Loucy (cell line): ENCODE results near the gene KRT3.

Experiments used
- H2AFZ ChIP-seq: fragments of 200-600 bp; sonication (generic); 2 replicates; pipeline ENCODE4 v1.6.0; 2016; ENCODE audit warnings: antibody characterized with exemption, mild to moderate bottlenecking, low read length, moderate library complexity
- H3F3A ChIP-seq: fragments of 200-600 bp; 2 replicates; pipeline ENCODE4 v1.6.0; 2016; ENCODE audit warnings: antibody characterized with exemption, low read depth, mild to moderate bottlenecking
- H3K27me3 ChIP-seq: fragments of 200-600 bp; sonication (generic); 2 replicates; pipeline ENCODE4 v1.6.1; 2014; ENCODE audit warnings: low read length, mild to moderate bottlenecking; ENCODE audit not compliant: insufficient read depth, poor library complexity, severe bottlenecking
- H3K36me3 ChIP-seq: fragments of 200-600 bp; sonication (generic); 2 replicates; pipeline ENCODE4 v1.6.1; 2016; ENCODE audit warnings: low read length; ENCODE audit not compliant: insufficient read depth
- H3K4me1 ChIP-seq: fragments of 200-600 bp; sonication (generic); 2 replicates; pipeline ENCODE4 v1.5.1; 2014; ENCODE audit warnings: low read length, mild to moderate bottlenecking; ENCODE audit not compliant: insufficient read depth, poor library complexity, severe bottlenecking
- H3K4me2 ChIP-seq: fragments of 200-600 bp; sonication (generic); 2 replicates; pipeline ENCODE4 v1.6.0; 2014; ENCODE audit warnings: antibody characterized with exemption, low read length, low read depth, mild to moderate bottlenecking; ENCODE audit not compliant: poor library complexity, severe bottlenecking
- H3K4me3 ChIP-seq: fragments of 200-600 bp; sonication (generic); 2 replicates; pipeline ENCODE4 v1.5.1; 2014; ENCODE audit warnings: low read length, mild to moderate bottlenecking, mixed read lengths; ENCODE audit not compliant: poor library complexity, severe bottlenecking
- H3K79me2 ChIP-seq: fragments of 200-600 bp; sonication (generic); 2 replicates; pipeline ENCODE4 v1.6.1; 2014; ENCODE audit warnings: low read length; ENCODE audit not compliant: insufficient read depth
- H3K9ac ChIP-seq: fragments of 200-600 bp; sonication (generic); 2 replicates; pipeline ENCODE4 v1.6.0; 2014; ENCODE audit warnings: mild to moderate bottlenecking, low read depth, low read length, moderate library complexity; ENCODE audit not compliant: poor library complexity, severe bottlenecking
- H3K9me2 ChIP-seq: fragments of 200-600 bp; sonication (generic); replicated peaks from 2 replicates; pipeline ENCODE4 v1.6.1; 2016; ENCODE audit warnings: low read depth, low read length, mixed read lengths
- H3K9me3 ChIP-seq: fragments of 200-600 bp; sonication (generic); 2 replicates; pipeline ENCODE4 v1.6.1; 2014; ENCODE audit warnings: mild to moderate bottlenecking, antibody characterized with exemption, low read length, low read depth; ENCODE audit not compliant: insufficient read depth
- H4K20me1 ChIP-seq: fragments of 200-600 bp; sonication (generic); 2 replicates; pipeline ENCODE4 v1.6.0; 2014; ENCODE audit warnings: antibody characterized with exemption, low read length, mild to moderate bottlenecking; ENCODE audit not compliant: insufficient read depth, poor library complexity, severe bottlenecking
- EZH2phosphoT487 ChIP-seq: fragments of 200-600 bp; IDR thresholded peaks from 2 replicates; pipeline ENCODE4 v1.6.1; 2018; ENCODE audit warnings: antibody characterized with exemption, mild to moderate bottlenecking, moderate library complexity, borderline replicate concordance
- TF ChIP-seq, protein P1 (sequence below): fragments of 200-600 bp; sonication (generic); conservative IDR thresholded peaks from 2 replicates; pipeline ENCODE4 v1.5.1; 2014; ENCODE audit warnings: mild to moderate bottlenecking, antibody characterized with exemption, low read length

The KRT3 gene

DNA sequence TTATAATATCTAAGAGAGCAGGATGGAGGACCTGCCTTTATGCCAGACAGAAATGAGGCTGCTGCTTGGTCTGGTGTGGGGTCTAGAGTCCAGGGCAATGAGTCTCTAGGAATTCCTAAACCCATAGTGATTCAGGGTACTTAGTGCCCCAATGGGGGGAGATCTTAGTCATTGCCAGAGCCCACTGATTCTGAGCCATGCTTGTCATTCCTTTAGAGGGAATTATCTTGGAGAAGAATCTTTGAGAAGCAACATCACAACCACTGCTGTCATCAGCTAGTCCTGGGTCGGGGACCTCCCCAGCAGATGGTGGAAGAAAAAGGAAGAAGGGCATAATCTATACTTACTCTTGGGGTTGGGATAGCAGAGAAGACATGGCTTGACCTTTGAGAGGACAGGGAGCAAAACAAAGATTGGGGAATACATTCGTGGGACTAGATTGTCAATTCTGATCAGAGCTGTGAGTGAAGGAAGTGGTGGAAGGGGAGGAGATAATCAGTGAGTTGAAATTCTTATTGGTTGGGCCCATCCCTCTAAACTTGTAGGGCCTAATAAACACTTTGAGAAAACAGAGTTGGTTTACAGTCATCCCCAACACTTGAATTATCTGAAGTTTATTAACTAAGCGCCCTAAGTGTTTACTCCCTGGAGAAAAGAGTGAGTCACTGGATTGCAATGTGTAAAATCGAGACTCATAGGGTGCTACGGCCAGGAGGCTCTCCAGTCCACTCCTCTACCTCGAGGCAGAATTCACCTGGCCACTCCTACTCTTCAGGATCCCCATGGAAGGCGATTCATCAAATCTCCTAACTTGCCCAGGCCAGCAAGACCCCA lies 3.0 kb upstream of the KRT3 start:
- TF ChIP-seq EZH2phosphoT487 = no peak
- TF ChIP-seq, protein P1, sequence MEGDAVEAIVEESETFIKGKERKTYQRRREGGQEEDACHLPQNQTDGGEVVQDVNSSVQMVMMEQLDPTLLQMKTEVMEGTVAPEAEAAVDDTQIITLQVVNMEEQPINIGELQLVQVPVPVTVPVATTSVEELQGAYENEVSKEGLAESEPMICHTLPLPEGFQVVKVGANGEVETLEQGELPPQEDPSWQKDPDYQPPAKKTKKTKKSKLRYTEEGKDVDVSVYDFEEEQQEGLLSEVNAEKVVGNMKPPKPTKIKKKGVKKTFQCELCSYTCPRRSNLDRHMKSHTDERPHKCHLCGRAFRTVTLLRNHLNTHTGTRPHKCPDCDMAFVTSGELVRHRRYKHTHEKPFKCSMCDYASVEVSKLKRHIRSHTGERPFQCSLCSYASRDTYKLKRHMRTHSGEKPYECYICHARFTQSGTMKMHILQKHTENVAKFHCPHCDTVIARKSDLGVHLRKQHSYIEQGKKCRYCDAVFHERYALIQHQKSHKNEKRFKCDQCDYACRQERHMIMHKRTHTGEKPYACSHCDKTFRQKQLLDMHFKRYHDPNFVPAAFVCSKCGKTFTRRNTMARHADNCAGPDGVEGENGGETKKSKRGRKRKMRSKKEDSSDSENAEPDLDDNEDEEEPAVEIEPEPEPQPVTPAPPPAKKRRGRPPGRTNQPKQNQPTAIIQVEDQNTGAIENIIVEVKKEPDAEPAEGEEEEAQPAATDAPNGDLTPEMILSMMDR = no peak
- Histone ChIP-seq H3K4me3 (no peak overlapping the region), H3K36me3 (no peaks in the 10 kb centered on the region), H3K9ac (no peak overlapping the region), H3K4me2 (no peak overlapping the region), H4K20me1 (no peaks in the 10 kb centered on the region), H3K27me3 (no peaks in the 10 kb centered on the region), H3K4me1 (no peaks in the 10 kb centered on the region), H3K9me3 (no peaks in the 10 kb centered on the region), H3K9me2 (no peaks in the 10 kb centered on the region), H3F3A (no peaks in the 10 kb centered on the region), H2AFZ (no peak overlapping the region), H3K79me2 (no peaks in the 10 kb centered on the region)

DNA sequence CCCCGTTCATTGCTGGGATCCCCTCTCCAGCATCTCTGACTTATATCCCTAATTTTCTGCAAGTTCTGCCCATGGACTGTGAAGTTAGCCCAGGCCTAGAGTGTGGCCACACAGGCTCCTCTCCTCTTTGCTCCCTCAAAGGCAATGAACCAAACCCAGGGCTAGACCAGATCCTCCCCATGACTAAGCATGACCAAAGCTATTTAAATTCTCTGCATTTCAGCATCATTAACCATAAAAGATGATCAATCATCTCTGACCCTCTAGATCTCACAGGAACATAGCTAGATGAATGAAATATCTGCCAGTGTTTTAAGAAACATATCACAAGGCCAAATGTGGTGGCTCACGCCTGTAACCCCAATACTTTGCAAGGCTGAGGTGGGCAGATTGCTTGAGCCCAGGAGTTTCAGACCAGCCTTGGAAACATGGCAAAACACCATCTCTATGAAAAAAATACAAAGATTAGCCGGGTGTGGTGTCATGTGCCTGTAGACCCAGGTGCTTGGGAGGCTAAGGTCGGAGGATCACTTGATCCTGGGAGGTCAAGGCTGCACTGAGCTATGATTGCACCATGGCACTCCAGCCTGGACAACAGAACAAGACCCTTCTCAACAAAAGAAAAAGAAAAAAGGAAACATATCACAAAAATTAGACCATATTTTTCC lies 2.2 kb upstream of the KRT3 start:
- no peaks in the 10 kb centered on the region for H3K9me2 ChIP-seq
- H3K9me3 ChIP-seq = no peaks in the 10 kb centered on the region
- H3K9ac ChIP-seq = no peak overlapping the region
- no peak overlapping the region for H3K4me3 ChIP-seq
- no peaks in the 10 kb centered on the region for H3K36me3 ChIP-seq
- H3F3A ChIP-seq = no peaks in the 10 kb centered on the region
- no peaks in the 10 kb centered on the region for H4K20me1 ChIP-seq
- TF ChIP-seq, protein P1 = no peak
- no peak for TF ChIP-seq EZH2phosphoT487
- H3K79me2 ChIP-seq = no peaks in the 10 kb centered on the region
- no peak overlapping the region for H2AFZ ChIP-seq
- H3K4me2 ChIP-seq = no peak overlapping the region
- no peaks in the 10 kb centered on the region for H3K4me1 ChIP-seq
- H3K27me3 ChIP-seq = no peaks in the 10 kb centered on the region

DNA sequence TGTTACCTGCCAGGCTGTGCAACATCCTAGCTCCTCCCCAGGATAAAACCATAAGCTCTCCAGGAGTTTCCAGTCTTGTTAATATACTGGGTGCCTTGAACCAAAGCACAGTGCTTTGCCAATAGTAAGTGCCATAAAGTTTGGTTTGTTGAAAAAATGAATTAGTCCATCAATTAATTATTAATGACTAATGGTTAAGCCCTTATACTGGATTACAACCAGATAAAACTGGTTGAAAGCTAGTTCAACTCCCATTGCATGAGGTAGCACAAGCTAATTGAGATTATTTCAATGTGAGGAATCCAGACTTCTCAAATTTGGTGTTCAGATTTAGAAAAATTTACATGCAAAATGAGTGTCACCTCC lies 1.6 kb upstream of the KRT3 start:
- Histone ChIP-seq H3F3A (no peaks in the 10 kb centered on the region), H2AFZ (no peak overlapping the region), H3K27me3 (no peaks in the 10 kb centered on the region), H3K4me2 (no peak overlapping the region), H3K36me3 (no peaks in the 10 kb centered on the region), H3K4me3 (no peak overlapping the region), H4K20me1 (no peaks in the 10 kb centered on the region), H3K4me1 (no peaks in the 10 kb centered on the region), H3K9me2 (no peaks in the 10 kb centered on the region), H3K9me3 (no peaks in the 10 kb centered on the region), H3K79me2 (no peaks in the 10 kb centered on the region), H3K9ac (no peak overlapping the region)
- TF ChIP-seq, protein P1 = no peak
- TF ChIP-seq EZH2phosphoT487 = no peak
